Measurements from ENCODE around the gene ABHD4.
"Not testable (repeated sequence)": the region's sequence is repeated elsewhere in the genome, so short reads cannot be mapped to it uniquely, and the experiment has no call there.

The ABHD4 gene

GRCh38 chr14:22630066-22630465, 32.0 kb downstream of the ABHD4 start:
- no peak for DNase-seq

- no peak for DNase-seq
These were observed 32.4 kb downstream of the ABHD4 start for GRCh38 chr14:22630486-22630885.

GRCh38 chr14:22634233-22634900, 36.3 kb downstream of the ABHD4 start:
- no peak for DNase-seq

- not testable (repeated sequence) for DNase-seq
These were observed 37.9 kb downstream of the ABHD4 start for GRCh38 chr14:22635980-22636379.

GRCh38 chr14:22640192-22640591, 42.1 kb downstream of the ABHD4 start:
- DNase-seq, result no peak

GRCh38 chr14:22641846-22642245, 43.7 kb downstream of the ABHD4 start:
- no peak for DNase-seq

- DNase-seq, result no peak
These were observed 46.2 kb downstream of the ABHD4 start, which contains the start of gene OR6J1 for GRCh38 chr14:22644305-22644635. Gene OR6J1 (minus strand): TSS chr14:22644352. CDS start chr14:22634811, 9,541 bp downstream.

- DNase-seq, result no peak
These were observed 48.6 kb downstream of the ABHD4 start for GRCh38 chr14:22646570-22647254.

- DNase-seq, result no peak
These were observed 50.4 kb downstream of the ABHD4 start for GRCh38 chr14:22648506-22648905.

GRCh38 chr14:22650046-22650739, 52.1 kb downstream of the ABHD4 start:
- no peak for DNase-seq

- no peak for DNase-seq
These were observed 52.9 kb downstream of the ABHD4 start for GRCh38 chr14:22650960-22651521.

GRCh38 chr14:22651586-22651985, 53.5 kb downstream of the ABHD4 start:
- DNase-seq, result no peak

GRCh38 chr14:22653012-22653621, 55.0 kb downstream of the ABHD4 start:
- DNase-seq, result peak; percentile 1

- no peak for DNase-seq
These were observed 58.1 kb downstream of the ABHD4 start for GRCh38 chr14:22656226-22656625.

- DNase-seq, result no peak
These were observed 59.0 kb downstream of the ABHD4 start for GRCh38 chr14:22656945-22657731.

GRCh38 chr14:22657861-22658260, 59.8 kb downstream of the ABHD4 start:
- no peak for DNase-seq

GRCh38 chr14:22658946-22659345, 60.8 kb downstream of the ABHD4 start:
- DNase-seq, result no peak

- DNase-seq, result no peak
These were observed 62.6 kb downstream of the ABHD4 start for GRCh38 chr14:22660654-22661053.
